ENCODE data around the gene THUMPD3. TPM values are rescaled to one million over a fixed set of nuclear protein-coding genes. Genes with fewer than 3 reads are reported as not detected.

The THUMPD3 gene
- total and polyA plus RNA-seq, 11 donors: 25.3 to 65.5 (median 51.5) TPM

DNA sequence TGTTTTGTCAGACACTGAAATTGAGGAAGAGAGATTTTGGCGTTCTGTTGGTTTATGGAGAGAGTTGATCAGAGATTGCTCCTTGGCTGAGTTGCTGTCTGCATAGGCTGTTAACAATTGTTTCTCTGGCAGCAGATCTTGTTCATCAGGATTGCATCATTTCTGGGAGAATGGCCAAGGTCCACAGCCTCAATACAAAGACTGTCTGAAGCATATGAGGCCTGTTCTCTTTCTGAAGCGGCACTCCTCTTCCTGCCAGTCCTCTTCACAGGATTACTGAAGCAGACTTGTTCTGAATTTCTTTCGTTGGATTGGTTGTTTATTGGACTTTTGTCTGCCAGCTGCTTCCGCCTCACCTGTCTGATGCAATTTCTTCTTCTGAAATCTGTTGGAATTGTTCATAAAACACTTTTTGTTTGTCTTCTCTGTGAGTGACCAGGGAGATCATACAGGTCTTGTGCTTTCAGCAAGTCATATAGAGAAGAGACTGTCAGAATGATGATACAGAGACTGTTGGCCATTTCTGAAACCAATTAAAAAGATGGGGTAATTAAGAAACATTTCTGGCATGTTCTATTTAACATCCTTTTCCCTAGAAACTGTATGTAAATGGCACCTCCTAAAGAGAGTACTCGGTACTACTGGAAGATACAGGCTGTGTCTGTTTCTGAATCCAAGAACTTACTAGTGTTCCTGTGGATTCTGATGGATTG, 60.0 kb downstream of the THUMPD3 start:
- H3K4me3 ChIP-seq: peak overlapping the region in 3 of 12 donors; percentile 6 to 31 (median 11)
- no peaks in the 10 kb centered on the region for H3K9me3 ChIP-seq
- intact Hi-C loops (cut with DNase I): loop anchor here in 8 of 10 donors (1.0 to 10.0 kb wide), 7 partner anchors 22 to 71 kb away; partner anchors contain the start of genes SETD5 (in 2 of the 8) and THUMPD3 (in 1 of the 8)
- ATAC-seq (peak; percentile 91 to 98 (median 96)), DNase-seq (peak in 4 of 5 donors; percentile 83 to 91 (median 88))
- peak overlapping the region; percentile 14 to 86 (median 78) for H3K27ac ChIP-seq
- H3K4me1 ChIP-seq: peaks cover 12 to 76% (median 47%) of the 10 kb centered on the region in 12 donors
- TF ChIP-seq POLR2A (IDR thresholded peaks at IDR 0.05): no peak
- TF ChIP-seq, protein P1, sequence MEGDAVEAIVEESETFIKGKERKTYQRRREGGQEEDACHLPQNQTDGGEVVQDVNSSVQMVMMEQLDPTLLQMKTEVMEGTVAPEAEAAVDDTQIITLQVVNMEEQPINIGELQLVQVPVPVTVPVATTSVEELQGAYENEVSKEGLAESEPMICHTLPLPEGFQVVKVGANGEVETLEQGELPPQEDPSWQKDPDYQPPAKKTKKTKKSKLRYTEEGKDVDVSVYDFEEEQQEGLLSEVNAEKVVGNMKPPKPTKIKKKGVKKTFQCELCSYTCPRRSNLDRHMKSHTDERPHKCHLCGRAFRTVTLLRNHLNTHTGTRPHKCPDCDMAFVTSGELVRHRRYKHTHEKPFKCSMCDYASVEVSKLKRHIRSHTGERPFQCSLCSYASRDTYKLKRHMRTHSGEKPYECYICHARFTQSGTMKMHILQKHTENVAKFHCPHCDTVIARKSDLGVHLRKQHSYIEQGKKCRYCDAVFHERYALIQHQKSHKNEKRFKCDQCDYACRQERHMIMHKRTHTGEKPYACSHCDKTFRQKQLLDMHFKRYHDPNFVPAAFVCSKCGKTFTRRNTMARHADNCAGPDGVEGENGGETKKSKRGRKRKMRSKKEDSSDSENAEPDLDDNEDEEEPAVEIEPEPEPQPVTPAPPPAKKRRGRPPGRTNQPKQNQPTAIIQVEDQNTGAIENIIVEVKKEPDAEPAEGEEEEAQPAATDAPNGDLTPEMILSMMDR (IDR thresholded peaks at IDR 0.05): peak; percentile 17 to 66 (median 49)
- WGBS, 4 donors: 2 to 13% (median 4%) methylated on average over 5 of the region's 5 CpGs
- H3K36me3 ChIP-seq: peaks cover 0 to 38% (median 30%) of the 10 kb centered on the region in 9 donors
- no peaks in the 10 kb centered on the region for H3K27me3 ChIP-seq

DNA sequence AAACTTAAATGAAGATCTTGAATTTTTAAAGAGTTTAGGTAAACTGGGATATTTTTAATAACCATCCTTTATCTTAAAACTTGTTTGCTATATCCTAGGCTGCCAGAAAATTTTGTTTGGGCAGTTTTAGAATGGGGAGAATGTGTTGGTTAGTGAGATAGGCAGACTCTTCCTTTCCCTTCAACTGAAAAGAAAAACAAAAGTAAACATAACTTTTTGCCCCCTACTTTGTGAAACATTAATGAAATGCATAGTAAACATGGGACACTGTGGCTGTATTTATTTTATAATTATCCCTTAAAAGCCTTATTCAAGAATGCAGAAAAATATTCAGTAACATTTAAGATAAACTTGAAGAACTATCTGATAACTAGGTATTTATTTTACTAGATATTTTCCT, 65.6 kb downstream of the THUMPD3 start:
- no peaks in the 10 kb centered on the region for H3K9me3 ChIP-seq
- no peak overlapping the region for H3K4me3 ChIP-seq
- no peaks in the 10 kb centered on the region for H3K27me3 ChIP-seq
- peaks cover under 1 to 27% (median 13%) of the 10 kb centered on the region in 12 donors for H3K4me1 ChIP-seq
- no peak for ATAC-seq
- intact Hi-C loops (cut with DNase I): loop anchor here in 2 of 10 donors (5.0 to 10.0 kb wide), 3 partner anchors 36 to 74 kb away; no protein-coding TSS in a partner anchor
- DNase-seq: no peak
- no peak for TF ChIP-seq POLR2A (IDR thresholded peaks at IDR 0.05)
- TF ChIP-seq, protein P1 (IDR thresholded peaks at IDR 0.05): no peak
- H3K36me3 ChIP-seq: peaks cover 0 to 90% (median 86%) of the 10 kb centered on the region in 9 donors
- H3K27ac ChIP-seq: no peak overlapping the region

DNA sequence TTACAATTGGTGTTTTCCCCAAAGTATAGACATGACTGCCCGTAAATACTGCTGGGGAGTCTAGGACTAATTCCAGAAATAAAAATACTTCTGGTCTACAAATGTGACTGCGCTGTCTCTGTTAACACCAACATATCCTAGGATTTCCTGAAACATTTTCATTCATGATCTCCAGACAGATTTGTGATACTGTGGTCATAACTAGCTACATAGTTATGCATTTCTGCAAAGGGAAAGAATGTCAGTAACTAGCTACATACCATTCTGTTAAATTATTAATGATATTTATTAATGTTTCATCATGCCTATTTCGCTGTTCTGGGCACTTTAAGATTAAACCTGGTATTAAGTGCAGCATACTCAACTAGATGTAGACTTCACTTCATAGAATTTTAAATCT, 67.9 kb downstream of the THUMPD3 start:
- 92 to 98% (median 97%) methylated on average over 3 of the region's 3 CpGs for WGBS, 4 donors
- intact Hi-C loops (cut with DNase I): loop anchor here in 3 of 10 donors (5.0 kb wide), 2 partner anchors 38 to 42 kb away; no protein-coding TSS in a partner anchor

More for the DNA sequence above, 67.9 kb downstream of the THUMPD3 start:
- DNase-seq (no peak), ATAC-seq (no peak)
- Histone ChIP-seq H3K4me1 (peaks cover 0 to 23% (median 3%) of the 10 kb centered on the region in 12 donors), H3K4me3 (no peak overlapping the region), H3K36me3 (peaks cover 0 to 100% (median 98%) of the 10 kb centered on the region in 9 donors), H3K27me3 (no peaks in the 10 kb centered on the region), H3K9me3 (no peaks in the 10 kb centered on the region), H3K27ac (no peak overlapping the region)
- TF ChIP-seq, protein P1 (IDR thresholded peaks at IDR 0.05): no peak
- no peak for TF ChIP-seq POLR2A (IDR thresholded peaks at IDR 0.05)
